Endothelial cell of umbilical vein (primary cell): ENCODE data around the gene IGFL1. TPM values are rescaled to one million over a fixed set of nuclear protein-coding genes. Genes with fewer than 3 reads are reported as not detected.
"Not testable (repeated sequence)": the region's sequence is repeated elsewhere in the genome, so short reads cannot be mapped to it uniquely, and the experiment has no call there.

Source experiments
- BruUV-seq: library from RNA; stranded (reverse); fragments of 400-500 nt; replicated peaks from 2 replicates; lab custom pipeline; 2021; lab: Mats Ljungman, UMichigan
- CTCF ChIA-PET: fragments of 300-600, 350-600 bp; sonication (Branson Sonifier 250); formaldehyde crosslinking; loops from one replicate; lab custom pipeline; 2021; ENCODE audit warnings: antibody characterized with exemption, inconsistent platforms; lab: Charles Lee
- POLR2A ChIA-PET: fragments of 300-600, 350-600 bp; sonication (Branson Sonifier 250); formaldehyde crosslinking; loops from one replicate; lab custom pipeline; 2021; ENCODE audit warnings: antibody characterized with exemption, inconsistent platforms; lab: Charles Lee
- DNase-seq: peaks from one replicate; pipeline ENCODE4 v3.0.0-alpha.2; 2011; ENCODE audit warnings: low read depth, low spot score
- FAIRE-seq: peaks from 2 replicates; lab custom pipeline; 2011; peaks lifted over from hg19 to GRCh38; lab: Jason Lieb, UNC
- H2AFZ ChIP-seq: 2 replicates; pipeline ENCODE4 v1.6.0; 2012; ENCODE audit warnings: low read depth, low read length, control low read depth, inconsistent platforms
- H3K27ac ChIP-seq: 2 replicates; pipeline ENCODE4 v1.5.1; 2011; ENCODE audit warnings: low read depth, mild to moderate bottlenecking, control low read depth, low read length, moderate library complexity; ENCODE audit not compliant: insufficient read depth
- H3K27me3 ChIP-seq, 2 experiments: 2 replicates each; pipeline versions ENCODE4 v1.6.0 to v1.6.1; 2011; ENCODE audit warnings: low read length in 2 of 2, mixed read lengths in 1 of 2; ENCODE audit not compliant: control insufficient read depth in 2 of 2, insufficient read depth in 2 of 2
- H3K36me3 ChIP-seq, 2 experiments: 2 replicates in 1 of 2; 3 replicates in 1 of 2; pipeline ENCODE4 v1.5.1; 2011; ENCODE audit warnings: low read length in 2 of 2, mild to moderate bottlenecking in 1 of 2, moderate library complexity in 1 of 2; ENCODE audit not compliant: control insufficient read depth in 2 of 2, insufficient read depth in 2 of 2; ENCODE audit errors: extremely low read depth in 1 of 2
- H3K4me1 ChIP-seq: 3 replicates; pipeline ENCODE4 v1.5.1; 2011; ENCODE audit warnings: mild to moderate bottlenecking, low read length; ENCODE audit not compliant: control insufficient read depth, insufficient read depth; ENCODE audit errors: extremely low read depth
- H3K4me2 ChIP-seq: 2 replicates; pipeline ENCODE4 v1.6.1; 2011; ENCODE audit warnings: low read length, control low read depth, mixed read lengths; ENCODE audit not compliant: insufficient read depth
- H3K4me3 ChIP-seq, 3 experiments: fragments of 200-600 bp in 1 of 3; sonication (generic), shearing (Covaris generic) in 1 of 3; replicated peaks in 1 of 3; 2 replicates each; pipeline ENCODE4 v1.5.1; 2011 to 2016; ENCODE audit warnings: control low read depth in 3 of 3, low read length in 3 of 3, mild to moderate bottlenecking in 2 of 3, inconsistent platforms in 1 of 3, low read depth in 1 of 3, moderate library complexity in 1 of 3; ENCODE audit not compliant: insufficient read depth in 1 of 3
- H3K79me2 ChIP-seq: 2 replicates; pipeline ENCODE4 v1.6.0; 2012; ENCODE audit warnings: low read length, inconsistent platforms; ENCODE audit not compliant: control insufficient read depth, insufficient read depth
- H3K9ac ChIP-seq: replicated peaks from 2 replicates; pipeline ENCODE3; 2011; ENCODE audit warnings: low read length, control low read depth; ENCODE audit not compliant: insufficient read depth; ENCODE audit errors: extremely low read depth
- H3K9me1 ChIP-seq: replicated peaks from 3 replicates; pipeline ENCODE4 v1.6.0; 2011; ENCODE audit warnings: mild to moderate bottlenecking, low read length; ENCODE audit not compliant: control insufficient read depth, insufficient read depth; ENCODE audit errors: extremely low read depth
- H3K9me3 ChIP-seq: replicated peaks from 2 replicates; pipeline ENCODE4 v1.5.1; 2012; ENCODE audit warnings: low read length, inconsistent platforms; ENCODE audit not compliant: control insufficient read depth, insufficient read depth
- H4K20me1 ChIP-seq: replicated peaks from 2 replicates; pipeline ENCODE3; 2011; ENCODE audit warnings: mild to moderate bottlenecking, low read length; ENCODE audit not compliant: control insufficient read depth, insufficient read depth; ENCODE audit errors: extremely low read depth
- EZH2 ChIP-seq: IDR thresholded peaks from 2 replicates; pipeline ENCODE4 v1.6.1; 2012; ENCODE audit warnings: borderline replicate concordance, low read depth, mild to moderate bottlenecking, moderate library complexity, low read length, inconsistent platforms; ENCODE audit not compliant: severe bottlenecking
- MYC ChIP-seq: IDR thresholded peaks from one replicate; pipeline ENCODE4 v1.6.1; 2011; ENCODE audit warnings: mild to moderate bottlenecking, low read depth, low read length
- POLR2AphosphoS5 ChIP-seq: IDR thresholded peaks from 2 replicates; pipeline ENCODE4 v1.6.1; 2012; ENCODE audit warnings: low read depth, mild to moderate bottlenecking, control low read depth, low read length, moderate library complexity; ENCODE audit not compliant: insufficient read depth
- dilution Hi-C: fragments of 300-500 bp; cut with MboI; formaldehyde crosslinking; loops from one replicate; pipeline ENCODE4 v1.15.0; 2019; ENCODE audit warnings: low sequenced_read_pairs; ENCODE audit not compliant: extremely low pct_ligation_motif_present
- intact Hi-C: fragments of 100-400 bp; cut with micrococcal nuclease; formaldehyde crosslinking; loops from one replicate; pipeline ENCODE4 v1.10.0; 2022
- polyA plus RNA-seq, 4 experiments: library from polyadenylated mRNA; depleted of rRNA in 3 of 4; stranded (reverse) in 3 of 4; unstranded in 1 of 4; fragments of >200 nt; gene quantifications; 2 replicates each; pipeline versions ENCODE4 v1.2.1 to v1.2.3, GENCODE V29; 2011 to 2012; ENCODE audit warnings: missing spikeins in 1 of 4
- total RNA-seq: library from RNA; stranded (reverse); gene quantifications from 2 replicates; pipeline ENCODE4 v1.2.3, GENCODE V29; 2021
- TF ChIP-seq, protein P1 (sequence below), 2 donors: IDR thresholded peaks; 1 replicate in 1 of 2; 2 replicates in 1 of 2; pipeline ENCODE4 v1.5.1; 2011; ENCODE audit warnings: low read length in 2 of 2, mild to moderate bottlenecking in 2 of 2, moderate library complexity in 2 of 2, control low read depth in 1 of 2, inconsistent platforms in 1 of 2, low read depth in 1 of 2; ENCODE audit not compliant: insufficient read depth in 1 of 2; ENCODE audit errors: extremely low read depth in 1 of 2
- TF ChIP-seq, protein P2 (sequence below): IDR thresholded peaks from 2 replicates; pipeline ENCODE4 v1.6.1; 2011; ENCODE audit not compliant: insufficient read depth, insufficient read length

The IGFL1 gene
- total and polyA plus RNA-seq, 2 donors (not counting 3 experiments of a cell fraction or from before 2014, with no cell fraction given), result not detected

DNA sequence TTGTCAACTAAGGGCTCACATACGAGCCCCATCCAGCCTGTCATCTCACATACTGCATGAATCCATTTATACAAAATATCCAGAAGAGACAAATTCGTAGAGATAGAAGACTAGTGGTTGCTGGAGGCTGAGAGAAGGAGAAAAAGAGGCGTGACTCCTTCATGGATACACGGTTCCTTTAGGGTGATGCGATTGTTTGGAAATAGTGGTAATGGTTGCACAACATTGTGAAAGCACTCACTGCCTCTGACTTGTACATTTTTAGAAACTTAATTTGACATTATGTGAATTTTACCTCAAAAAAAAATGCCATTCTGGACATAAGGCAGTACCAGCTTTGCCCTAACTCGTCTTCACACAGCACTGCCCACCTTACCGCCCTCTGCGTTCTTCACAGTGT lies 27.3 kb downstream of the IGFL1 start:
- POLR2A ChIA-PET, result interaction anchor here (0.7 kb wide), 1 partner anchor 42 kb away, joined by 5 read pairs; no protein-coding TSS in a partner anchor
- no peaks in the 10 kb centered on the region for H3K36me3 ChIP-seq
- H3K4me3 ChIP-seq, result no peak overlapping the region
- no peak overlapping the region for H2AFZ ChIP-seq
- H3K79me2 ChIP-seq, result no peaks in the 10 kb centered on the region
- dilution Hi-C loops (no loop called here), intact Hi-C loops (no loop called here)
- DNase-seq, result no peak
- no peak overlapping the region for H3K27ac ChIP-seq
- TF ChIP-seq EZH2, result no peak
- TF ChIP-seq, protein P1, sequence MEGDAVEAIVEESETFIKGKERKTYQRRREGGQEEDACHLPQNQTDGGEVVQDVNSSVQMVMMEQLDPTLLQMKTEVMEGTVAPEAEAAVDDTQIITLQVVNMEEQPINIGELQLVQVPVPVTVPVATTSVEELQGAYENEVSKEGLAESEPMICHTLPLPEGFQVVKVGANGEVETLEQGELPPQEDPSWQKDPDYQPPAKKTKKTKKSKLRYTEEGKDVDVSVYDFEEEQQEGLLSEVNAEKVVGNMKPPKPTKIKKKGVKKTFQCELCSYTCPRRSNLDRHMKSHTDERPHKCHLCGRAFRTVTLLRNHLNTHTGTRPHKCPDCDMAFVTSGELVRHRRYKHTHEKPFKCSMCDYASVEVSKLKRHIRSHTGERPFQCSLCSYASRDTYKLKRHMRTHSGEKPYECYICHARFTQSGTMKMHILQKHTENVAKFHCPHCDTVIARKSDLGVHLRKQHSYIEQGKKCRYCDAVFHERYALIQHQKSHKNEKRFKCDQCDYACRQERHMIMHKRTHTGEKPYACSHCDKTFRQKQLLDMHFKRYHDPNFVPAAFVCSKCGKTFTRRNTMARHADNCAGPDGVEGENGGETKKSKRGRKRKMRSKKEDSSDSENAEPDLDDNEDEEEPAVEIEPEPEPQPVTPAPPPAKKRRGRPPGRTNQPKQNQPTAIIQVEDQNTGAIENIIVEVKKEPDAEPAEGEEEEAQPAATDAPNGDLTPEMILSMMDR (IDR thresholded peaks at IDR 0.05; ENCODE audit: extremely low read depth in 1 of 2, insufficient read depth in 1 of 2, low read depth in 1 of 2, low read length in 2 of 2), result no peak
- TF ChIP-seq POLR2AphosphoS5, result no peak
- TF ChIP-seq, protein P2, sequence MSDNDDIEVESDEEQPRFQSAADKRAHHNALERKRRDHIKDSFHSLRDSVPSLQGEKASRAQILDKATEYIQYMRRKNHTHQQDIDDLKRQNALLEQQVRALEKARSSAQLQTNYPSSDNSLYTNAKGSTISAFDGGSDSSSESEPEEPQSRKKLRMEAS, result no peak
- TF ChIP-seq MYC, result no peak
- no peaks in the 10 kb centered on the region for H3K4me1 ChIP-seq
- no peaks in the 10 kb centered on the region for H3K9me1 ChIP-seq
- H3K27me3 ChIP-seq, result peaks cover 8% of the 10 kb centered on the region in 2 experiments
- CTCF ChIA-PET, result interaction anchor here (1.0 to 1.3 kb wide), 4 partner anchors 8 to 228 kb away, joined by 3 to 5 read pairs (median 3); no protein-coding TSS in a partner anchor
- no peak overlapping the region for H3K9ac ChIP-seq
- BruUV-seq, result no TSS peak
- H3K4me2 ChIP-seq, result no peak overlapping the region
- no peak for FAIRE-seq
- H3K9me3 ChIP-seq, result no peaks in the 10 kb centered on the region
- H4K20me1 ChIP-seq, result no peaks in the 10 kb centered on the region

DNA sequence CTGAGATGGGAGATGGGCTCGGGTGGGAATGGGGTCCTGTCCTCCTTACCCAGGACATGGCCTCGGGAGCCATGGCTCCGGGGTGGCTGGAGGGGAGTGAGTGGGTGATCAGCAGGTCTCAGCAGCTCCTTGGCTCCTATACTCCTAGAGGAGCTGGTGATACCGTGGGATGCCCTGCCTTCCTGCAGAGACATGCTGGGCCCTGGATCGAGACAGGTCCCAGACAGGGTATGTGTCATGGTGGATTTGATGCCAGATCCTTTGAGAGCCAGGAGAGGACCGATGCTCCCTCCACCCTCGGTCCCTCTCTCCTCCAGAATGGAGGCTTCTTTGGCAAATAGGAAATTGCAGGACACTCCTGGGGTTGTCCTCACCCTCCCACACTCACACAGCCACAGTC lies 32.0 kb downstream of the IGFL1 start:
- H4K20me1 ChIP-seq, POLR2A ChIA-PET, dilution Hi-C loops, H3K27me3 ChIP-seq, H3K9ac ChIP-seq, H3K9me3 ChIP-seq, BruUV-seq, H3K4me2 ChIP-seq, FAIRE-seq, H3K4me3 ChIP-seq, intact Hi-C loops, H3K27ac ChIP-seq, H3K4me1 ChIP-seq, H3K79me2 ChIP-seq, DNase-seq, H3K9me1 ChIP-seq, H3K36me3 ChIP-seq, H2AFZ ChIP-seq: not testable (repeated sequence)
- CTCF ChIA-PET, result interaction anchor here (0.8 to 9.4 kb wide), 6 partner anchors 9 to 232 kb away, joined by 3 to 170 read pairs (median 23); no protein-coding TSS in a partner anchor
